ENCODE data around the gene FBRSL1.

Gene FBRSL1

DNA sequence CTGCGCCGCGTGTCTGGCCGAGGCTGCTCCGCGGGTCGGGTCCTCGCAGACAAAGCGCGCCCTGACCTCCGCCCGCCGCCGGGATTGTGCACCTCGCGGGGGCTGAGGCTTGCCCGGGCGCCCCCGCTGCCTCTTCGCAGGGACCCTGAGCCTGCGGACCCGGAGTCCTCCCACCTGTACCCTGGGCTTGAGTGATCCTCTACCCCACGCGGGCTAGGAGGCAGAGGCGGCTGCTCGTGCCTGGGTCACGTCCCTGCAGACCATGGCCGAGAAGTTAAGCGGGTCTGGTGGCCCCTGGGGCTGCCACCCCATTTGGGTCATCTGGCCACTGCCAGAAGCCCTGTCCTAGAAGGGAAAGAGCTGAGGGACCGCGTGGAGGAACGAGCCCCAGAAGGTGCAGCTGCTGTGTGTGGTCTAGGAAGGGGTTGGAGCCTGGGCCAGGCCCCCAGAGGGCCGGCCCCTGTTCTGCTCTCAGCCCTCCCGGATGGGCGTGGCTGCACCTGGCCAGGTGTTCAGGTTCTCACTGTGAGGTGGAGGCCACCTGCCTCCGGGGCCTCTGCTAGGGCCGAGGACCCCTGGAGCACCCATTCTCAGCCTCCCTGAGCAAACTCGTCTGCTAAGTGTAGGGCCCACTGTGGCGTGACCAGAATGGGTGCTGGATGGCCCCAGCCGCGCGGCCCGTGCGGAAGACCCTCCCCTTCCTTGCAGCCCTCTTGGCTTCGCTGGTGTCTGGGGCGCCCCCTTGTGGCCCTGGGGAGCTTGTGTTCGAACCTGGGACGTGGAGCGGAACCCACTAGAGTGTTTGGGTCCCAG is 70.9 kb downstream of the FBRSL1 start:
- FAIRE-seq: no peak
